Left forelimb (tissue), 1 donor: ENCODE data around the gene UBA3.
A peak's percentile ranks its signal among the peaks of the same experiment; 100 is the strongest.

ENCODE experiments used
- DNase-seq: peaks from one replicate; pipeline ENCODE4 v3.0.0-alpha.2; 2018; ENCODE audit warnings: low spot score

The UBA3 gene

DNA sequence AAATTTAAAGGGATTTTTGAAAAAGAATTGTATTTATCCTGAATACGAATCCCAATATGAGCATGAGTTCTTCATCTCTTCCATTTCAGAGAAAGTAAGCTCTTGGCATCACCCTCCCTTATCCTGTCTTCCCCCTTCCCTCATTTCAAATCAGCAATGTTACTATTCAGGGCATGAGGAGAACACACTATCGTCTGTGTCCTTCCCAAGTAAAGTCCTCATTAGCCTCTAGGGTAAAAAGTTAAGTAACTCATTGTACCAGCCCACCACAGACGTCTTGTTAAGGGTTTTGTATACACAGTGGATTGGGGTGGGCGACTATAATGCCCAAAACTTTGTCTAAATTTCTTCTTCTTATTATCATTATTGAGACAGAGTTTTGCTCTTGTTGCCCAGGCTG lies 19.4 kb upstream of the UBA3 start:
- DNase-seq, result no peak

DNA sequence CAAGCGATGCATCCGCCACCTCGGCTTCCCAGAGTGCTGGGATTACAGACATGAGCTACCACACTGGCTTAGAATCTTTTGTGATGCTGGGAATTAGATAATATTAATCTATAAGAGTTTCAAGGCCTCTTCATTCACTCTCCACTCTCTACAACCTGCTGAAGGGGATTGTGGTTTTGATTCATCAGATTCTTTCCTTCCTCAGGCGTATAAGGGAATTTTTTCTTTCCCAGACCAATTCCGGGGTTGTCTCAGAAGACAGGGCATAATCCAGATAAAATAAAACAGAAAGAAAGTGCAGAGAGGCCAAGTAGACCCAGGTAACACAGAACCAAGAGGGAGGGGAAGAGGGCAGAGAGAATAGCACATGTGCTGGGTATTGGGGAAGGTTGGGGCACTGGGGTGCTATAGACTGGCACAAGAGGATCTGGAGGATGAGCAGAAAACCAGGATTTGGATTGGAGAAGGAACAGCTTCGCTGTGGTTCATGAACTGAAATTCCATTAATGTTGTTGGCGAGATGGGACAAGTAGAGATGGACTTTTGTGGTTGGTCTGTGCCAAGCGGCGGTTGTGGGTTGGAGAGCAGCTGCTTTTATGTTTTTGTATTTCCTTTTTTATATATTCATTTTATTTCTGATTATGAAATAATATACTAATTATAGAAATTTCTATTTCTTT lies 17.4 kb upstream of the UBA3 start:
- no peak for DNase-seq

DNA sequence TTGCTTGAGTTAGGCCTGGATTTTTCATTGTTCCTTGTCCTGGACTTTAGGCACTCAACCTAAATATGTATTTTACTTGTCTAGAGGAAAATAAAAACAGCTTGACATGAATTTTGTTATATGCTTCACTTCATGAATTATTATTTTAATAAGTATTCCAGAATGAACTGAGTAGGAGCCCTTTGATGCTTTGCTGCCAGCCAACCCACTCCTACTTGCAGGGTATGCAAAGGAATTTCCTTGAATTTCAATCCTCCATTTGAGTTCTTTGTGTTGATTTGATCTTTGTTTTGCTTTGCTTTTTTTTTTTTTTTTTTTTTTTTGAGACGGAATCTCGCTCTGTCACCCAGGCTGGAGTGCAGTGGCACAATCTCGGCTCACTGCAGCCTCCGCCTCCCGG lies 16.1 kb upstream of the UBA3 start:
- no peak for DNase-seq

DNA sequence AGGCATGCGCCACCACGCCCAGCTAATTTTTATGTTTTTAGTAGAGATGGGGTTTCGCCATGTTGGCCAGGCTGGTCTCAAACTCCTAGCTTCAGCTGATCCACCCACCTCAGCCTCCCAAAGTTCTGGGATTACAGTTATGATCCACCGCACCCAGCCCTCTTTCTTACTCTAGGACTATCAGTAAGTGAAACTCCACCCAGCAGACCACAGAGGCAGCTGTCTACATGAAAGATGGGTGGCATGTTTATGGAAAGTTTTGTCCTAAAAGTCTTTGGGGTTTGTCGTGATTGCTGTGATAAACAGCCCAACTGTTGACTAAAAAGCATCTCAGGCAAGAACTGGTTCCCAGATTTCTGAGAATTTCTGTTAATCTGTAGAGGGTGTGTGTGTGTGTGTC lies 15.5 kb upstream of the UBA3 start:
- DNase-seq, result no peak

DNA sequence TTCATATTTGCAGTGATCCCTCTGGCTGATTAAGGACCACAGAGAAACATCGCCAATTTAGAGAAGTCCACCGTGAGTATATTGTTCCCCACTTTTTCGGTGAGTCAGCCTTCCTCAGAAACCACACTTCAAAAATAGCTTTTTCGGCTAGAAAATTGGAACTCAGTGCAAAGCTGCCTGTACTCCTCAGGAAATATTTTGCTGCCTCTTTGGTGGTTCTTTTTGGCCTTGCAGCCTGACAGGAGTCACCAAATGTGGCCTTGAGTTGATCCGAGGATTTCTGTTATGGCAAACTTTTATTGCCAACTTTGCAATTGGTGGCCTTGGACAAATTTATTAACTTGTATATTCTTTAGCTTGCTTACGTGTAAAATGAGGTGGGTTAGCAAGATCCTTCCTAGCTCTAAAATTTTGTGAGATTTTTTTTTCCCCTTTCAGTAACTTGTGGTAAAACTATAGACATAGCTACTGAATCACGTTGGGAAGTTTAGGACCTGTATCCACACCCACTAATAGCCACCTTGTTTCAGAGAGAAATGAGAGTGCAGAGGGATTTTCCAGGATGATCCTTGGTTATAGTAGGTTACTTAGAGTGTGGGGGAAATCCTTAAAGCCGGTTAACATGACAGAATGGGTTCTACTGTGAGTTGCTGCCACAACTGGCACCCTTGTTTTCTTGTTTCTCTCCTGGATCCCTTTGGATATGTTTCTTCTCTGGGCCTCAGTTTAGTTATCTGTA lies 14.5 kb upstream of the UBA3 start:
- no peak for DNase-seq

DNA sequence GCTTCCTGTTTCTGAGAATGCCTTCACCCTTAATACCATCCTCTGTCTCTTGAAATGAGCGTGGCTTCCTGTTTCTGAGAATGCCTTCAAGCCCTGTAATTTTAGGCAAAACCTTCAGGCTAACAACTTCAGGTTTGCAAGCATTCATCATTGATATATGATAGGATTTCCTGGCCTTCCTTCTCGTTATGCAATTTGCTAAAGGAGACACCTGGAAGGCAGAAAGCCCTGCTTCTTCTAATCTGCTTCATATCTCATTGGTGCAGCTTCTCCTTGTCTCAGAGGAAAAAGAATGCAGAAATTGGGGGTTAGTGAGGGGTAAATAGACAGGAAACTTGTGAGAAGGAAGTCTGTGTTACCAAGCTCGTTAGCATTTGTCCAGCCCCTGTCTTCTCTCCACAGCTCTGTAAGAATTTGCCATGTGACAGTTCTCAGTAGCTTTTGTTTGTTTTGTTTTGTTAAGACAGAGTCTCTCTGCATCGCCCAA lies 11.9 kb upstream of the UBA3 start:
- DNase-seq, result no peak

DNA sequence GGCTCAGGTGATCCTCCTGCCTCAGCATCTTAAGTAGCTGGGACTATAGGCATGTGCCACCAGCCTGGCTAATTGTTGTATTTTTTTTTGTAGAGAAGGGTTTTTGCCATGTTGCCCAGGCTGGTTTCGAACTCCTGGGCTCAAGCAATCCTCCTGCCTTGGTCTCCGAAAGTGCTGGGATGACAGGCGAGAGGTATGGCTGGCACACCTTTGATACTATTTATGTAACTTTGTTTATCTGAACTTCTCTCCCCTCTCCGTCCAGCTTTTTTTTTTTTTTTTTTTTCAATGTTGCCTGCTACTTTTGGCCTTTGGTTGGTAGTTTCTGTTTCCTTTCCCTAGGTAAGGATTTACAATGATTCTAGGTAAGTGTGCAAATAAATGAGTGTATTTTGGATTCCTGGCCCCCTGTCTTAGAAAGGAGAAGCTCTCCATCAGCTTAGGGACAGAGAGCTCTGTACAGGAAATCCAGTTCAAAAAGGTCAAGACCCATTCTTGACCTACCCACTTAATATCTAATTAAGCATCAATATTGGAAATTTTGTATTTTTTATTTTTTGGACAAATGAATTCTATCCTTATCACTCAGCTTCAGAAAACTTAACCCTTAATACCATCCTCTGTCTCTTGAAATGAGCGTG lies 11.3 kb upstream of the UBA3 start:
- no peak for DNase-seq

DNA sequence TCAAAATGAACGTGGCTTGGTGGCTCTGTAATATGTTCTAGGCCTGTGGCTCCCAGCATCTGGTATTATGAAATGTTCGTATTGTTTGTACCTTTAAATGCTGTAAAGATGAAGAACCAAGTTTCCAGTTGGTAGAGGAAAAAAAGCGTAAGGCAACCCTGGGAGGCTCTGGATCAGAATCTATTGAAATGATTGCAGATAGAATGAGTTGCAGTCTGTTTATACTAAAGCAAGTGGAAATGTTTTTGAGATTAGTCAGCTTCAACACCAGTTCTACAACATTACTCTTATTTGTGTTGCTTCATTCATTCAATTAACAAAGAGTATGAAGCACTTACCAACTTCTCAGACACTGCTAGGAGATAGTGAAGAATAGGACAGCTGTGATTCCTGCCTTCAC lies 9.9 kb upstream of the UBA3 start:
- no peak for DNase-seq

DNA sequence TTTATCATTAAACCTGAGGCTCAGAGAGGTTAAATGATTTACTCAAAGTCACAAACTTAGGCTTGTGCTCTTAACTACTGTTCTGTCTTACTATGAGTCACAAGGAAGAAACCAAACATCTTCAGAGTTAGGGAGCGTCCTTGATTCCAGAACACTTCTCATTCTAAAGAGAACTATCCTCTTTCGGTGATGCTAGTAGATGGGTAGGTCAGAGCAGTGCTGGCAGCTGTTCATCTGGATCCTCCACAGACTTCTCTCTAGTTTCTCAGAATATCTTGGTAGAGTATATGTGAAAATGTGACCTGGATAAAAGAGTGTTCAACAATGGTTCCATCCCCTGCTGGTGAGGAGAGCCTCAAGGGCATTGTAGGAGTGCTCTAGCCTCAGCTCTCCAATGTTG lies 7.9 kb upstream of the UBA3 start:
- no peak for DNase-seq

DNA sequence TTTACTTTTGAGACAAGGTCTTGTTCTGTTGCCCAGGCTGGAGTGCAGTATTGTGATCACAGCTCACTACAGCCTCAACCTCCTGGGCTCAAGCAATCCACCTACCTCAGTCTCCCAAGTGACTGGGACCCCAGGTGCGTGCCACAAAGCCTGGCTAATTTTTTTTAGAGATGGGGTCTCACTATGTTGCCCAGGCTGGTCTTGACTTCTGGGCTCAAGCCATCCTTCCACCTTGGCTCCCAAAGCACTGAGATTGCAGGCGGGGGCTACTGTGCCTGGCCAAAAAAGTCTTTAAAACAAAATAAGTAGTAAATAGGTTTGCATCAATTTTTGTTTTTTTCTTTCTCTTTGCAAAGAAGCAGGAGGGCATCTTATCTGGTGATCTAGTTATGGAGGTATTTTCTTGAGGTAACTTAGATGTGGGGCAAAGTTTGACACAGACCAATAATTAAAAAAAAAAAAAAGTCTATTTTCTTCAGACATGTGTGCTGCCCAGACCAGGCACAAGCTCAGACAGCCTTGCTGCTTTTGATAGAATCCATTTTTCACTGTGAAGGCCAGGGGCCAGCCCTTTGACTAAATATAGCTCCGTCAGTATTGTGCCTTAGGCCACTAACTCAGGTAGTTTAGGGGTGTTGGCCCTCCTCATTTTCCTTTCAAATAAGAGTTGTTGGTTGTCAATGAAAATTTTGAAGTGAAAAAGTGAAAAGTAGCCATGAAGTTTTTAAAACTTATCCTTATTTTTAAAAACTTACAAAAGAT lies 7.0 kb upstream of the UBA3 start:
- DNase-seq, result no peak

DNA sequence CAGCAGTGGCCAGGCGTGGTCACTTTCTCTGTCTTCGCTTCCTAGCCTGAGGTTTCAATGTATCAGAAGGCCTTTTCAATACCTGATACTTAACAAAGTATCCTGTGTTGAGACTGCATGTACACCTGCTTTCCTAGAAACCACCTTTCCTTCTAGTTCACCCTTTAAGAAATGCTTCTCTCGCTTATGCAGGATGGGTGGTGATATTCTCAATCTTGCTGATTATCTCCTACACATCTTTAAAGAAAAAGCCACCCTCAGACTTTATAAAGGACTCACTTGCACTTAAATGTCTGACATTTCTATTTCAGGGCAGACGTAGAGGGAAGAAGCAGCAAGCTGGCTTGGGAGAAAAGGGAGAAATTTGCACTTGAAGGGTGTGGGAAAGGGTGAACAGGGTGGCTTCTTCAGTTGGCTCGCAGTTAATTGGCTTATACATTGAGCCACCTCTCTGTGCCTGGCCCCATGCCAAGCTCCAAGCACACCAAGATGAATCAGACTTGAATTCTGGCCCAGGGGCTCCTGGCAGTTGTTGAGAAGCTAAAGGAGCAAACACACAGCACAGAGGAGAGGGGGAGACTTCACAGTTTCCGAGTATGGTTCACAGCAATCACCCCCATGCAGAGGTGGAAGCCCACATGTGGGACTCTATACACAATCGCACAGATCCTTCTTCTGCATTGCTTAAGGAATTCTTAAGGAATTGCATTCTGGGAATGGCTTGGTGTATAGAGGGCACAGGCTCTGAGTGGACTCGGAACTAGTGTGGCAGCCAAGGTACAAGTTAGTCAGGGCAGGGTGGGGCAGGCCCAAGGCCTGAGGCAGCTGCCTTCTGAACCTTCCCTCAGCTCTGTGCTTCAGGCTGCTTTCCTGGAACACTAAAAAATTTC lies 5.9 kb upstream of the UBA3 start:
- DNase-seq, result peak; percentile 72

DNA sequence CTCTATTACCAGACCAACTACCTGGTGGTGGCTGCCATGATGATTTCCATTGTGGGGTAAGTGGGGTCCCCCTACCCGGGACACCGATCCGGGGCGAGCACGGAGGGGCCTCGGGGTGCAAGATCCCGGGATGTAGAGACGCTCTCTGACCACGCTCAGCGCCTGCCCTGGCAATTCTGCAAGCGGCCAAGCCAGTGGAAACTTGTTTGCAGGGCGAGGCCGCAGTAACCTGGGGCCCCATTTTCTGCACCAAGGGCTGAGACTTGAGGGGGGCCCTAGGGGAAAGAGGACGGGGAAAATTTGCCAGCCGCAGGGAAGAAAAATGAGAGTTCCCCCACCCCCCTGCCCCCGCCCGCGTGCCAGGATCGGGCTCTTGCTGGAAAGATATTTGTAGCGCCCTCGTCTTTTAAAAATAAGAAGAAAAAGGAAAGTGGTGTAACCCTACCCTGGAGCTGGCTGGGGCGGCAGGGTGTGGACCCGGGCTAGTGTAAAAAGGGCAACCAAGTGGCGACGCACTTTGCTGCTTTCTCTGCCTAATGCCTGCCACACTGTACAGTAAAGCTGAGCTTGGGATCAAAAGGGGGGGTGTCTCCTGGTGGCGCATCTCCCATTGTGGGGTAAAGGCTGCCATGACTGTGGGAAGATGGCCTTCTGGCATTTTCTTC lies 5.1 kb upstream of the UBA3 start:
- DNase-seq, result peak; percentile 68

DNA sequence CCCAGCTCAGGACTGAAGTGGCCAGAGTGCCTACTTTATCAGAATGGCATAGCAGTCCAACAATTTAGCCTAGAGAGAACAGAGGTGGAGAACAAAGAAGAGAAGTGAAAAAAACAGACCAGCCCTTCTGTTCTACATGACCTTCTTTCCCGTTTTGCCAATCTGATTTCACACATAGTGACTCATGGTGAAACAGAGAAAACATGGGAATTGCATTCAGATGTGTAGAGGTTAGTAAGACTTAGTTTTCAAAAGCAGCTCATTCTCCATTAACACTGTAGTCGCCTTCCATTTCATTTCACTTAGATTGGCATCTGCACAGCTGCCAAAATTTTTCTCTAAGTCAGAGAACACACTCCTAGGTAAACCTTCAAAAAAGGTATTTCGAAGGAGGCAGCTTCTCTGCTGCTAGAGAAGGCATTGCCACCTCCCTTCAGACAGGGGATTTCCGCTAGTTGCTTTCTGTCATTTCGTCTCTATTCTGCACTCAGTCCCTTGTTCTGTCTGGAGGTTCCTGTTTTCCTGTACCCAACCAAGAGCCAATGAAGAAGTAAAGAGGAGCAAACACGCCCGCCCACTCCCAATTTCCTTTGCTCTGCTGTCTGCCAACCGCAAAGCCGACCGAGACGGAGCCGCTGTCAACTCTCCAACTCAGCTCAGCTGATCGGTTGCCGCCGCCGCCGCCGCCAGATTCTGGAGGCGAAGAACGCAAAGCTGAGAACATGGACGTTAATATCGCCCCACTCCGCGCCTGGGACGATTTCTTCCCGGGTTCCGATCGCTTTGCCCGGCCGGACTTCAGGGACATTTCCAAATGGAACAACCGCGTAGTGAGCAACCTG lies 4.4 kb upstream of the UBA3 start, which contains the start of gene ARL6IP5:
Gene ARL6IP5 (plus strand): TSS at position 612 of the 842 bp plus-strand sequence. CDS start 111 bp downstream, at position 723.
- peak; percentile 94 for DNase-seq

DNA sequence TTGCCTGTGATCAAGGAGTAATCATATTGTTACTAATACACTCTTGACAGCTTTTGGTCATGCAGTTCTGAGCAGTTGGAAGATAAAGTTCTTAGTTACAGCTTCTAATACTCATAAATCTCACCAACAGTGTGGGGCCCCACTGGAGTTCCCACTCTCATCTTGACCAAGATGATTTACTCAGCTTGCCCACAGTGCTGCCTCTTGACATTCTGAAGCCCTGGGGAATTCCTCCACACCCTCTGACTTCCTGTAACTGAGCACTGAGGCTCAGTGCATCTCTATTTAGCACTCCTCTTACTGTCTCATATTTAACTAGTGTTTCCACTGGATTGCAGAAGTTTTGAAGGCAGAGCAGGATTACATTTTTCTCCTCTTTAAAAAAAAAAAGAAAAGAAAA lies 2.6 kb upstream of the UBA3 start:
- no peak for DNase-seq

DNA sequence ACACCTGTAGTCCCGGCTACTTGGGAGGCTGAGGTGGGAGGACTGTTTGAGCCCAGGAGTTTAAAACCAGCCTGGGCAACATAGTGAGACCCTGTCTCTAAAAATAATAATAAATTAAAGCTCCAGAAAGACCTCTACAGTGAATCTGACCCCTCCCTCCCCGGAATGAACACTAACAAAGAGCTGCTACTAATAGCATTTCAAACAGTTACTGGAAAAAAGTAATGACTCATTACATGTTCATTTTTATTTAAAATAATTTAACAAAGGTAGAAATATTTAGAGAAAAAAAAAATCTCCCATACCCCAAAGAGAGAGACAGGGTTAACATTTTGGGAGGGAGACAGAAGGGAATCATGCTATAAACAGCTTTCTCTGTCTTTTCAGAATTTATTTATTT lies 2.2 kb upstream of the UBA3 start:
- DNase-seq, result no peak

DNA sequence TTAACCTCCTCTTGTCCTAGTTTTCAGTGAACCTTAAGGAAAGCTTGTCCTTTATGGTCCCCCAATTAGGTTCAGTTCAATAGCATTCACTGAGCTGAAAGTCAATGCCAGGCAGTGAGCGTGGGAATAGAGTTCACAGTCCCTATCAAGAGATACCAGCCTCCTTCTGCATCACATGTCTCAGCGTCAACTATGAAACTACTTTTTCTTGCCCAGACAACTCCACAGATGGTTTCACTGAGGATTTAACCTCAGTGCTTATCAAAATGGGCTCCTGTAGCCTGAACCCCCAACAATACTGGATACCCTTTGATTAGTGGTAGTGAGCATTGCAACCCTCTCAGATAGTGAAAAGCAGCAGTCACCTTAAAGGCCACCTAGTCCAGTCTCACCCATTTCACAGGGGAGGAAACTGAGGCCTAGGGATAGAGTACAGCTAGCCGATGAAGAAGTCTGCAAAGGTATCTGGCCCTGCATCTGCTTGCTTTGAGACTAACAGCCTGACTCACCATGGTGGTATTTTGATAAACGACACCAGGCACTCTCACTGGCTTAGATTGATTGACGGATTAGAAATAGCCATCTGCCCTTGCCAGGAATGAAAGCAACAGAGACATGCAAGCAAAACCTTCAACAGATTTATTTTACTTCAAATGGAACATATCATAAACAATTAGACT lies 1.6 kb upstream of the UBA3 start:
- DNase-seq, result no peak

DNA sequence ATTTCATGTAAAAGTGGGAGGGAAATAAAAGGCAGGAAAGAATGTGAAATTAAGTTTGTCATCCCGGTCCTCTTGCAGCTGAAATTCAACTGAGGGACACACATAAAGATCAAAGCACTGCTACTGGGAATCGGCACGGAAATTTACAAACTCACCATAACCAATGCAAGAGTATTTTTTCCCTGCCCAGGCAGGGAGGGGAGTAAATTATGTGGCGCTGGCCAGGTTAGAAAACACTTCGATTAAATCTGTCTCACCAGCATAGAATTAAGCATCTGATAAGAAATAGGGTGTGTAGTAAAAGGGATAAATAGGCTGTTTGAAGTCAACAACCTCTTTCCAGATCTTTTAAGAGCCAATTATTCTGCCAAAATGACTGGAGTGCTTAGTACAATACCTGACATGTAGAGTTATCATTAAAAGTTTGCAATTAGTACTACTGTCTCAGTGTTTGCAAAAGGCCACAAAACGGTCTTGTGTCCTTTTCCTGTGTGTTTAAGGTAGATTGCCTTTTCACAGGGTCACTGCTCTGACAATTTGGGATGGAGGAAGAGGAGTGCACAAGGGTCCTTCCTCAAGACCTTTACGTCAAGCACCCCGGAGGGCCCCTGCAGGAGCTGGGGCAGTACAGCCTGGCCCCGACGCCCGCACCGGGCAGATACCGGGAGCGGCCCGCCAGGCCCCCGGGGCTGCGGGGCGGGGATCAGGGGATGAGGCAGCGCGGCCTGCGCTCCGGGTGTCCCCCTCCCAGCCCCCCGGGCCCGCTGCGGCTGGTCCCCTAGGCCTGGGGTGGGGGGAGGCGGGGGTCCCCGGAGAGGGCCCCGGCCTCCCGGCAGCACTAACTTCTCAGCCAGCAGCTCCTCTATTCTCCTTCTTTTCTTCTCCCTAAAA lies 651 bp downstream of the UBA3 start:
- DNase-seq, result peak; percentile 66

DNA sequence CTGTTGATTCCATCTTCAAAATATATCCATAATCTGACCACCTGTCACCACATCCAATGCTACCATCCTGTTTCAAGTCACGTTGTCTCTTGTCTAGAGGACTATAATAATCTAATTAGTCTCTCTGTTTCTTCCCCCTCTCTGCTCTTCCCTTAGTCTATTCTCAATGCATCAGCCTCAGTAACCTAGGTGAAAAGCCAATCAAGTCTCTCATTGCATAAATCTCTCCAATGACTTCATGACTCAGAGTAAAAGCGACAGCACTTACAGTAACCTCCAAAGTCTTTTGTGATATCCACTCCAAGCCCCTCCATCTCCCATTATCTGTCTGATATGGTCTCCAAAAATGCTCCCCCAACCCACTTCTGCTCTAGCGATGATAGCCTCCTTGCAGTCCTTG lies 7.2 kb downstream of the UBA3 start:
- no peak for DNase-seq
